Thymus (tissue), 11 donors: ENCODE measurements around the gene EGLN2. TPM values are rescaled to one million over a fixed set of nuclear protein-coding genes. Genes with fewer than 3 reads are reported as not detected.
"Not testable (repeated sequence)": the region's sequence is repeated elsewhere in the genome, so short reads cannot be mapped to it uniquely, and the experiment has no call there.

ENCODE experiments used
- DNase-seq, 9 donors: peaks; one replicate each; pipeline ENCODE4 v3.0.0-alpha.2; 2013; ENCODE audit warnings: low spot score in 9 of 9, low read depth in 6 of 9, missing footprints in 1 of 9
- H3K27ac ChIP-seq, 2 donors: one replicate each; pipeline ENCODE4 v1.5.1; 2013; ENCODE audit warnings: control low read depth in 1 of 2, low read depth in 1 of 2, low read length in 1 of 2, mild to moderate bottlenecking in 1 of 2, moderate library complexity in 1 of 2
- H3K27me3 ChIP-seq, 2 donors: one replicate each; pipeline ENCODE4 v1.5.1; 2013; ENCODE audit warnings: low read length in 1 of 2; ENCODE audit not compliant: control insufficient read depth in 2 of 2, insufficient read depth in 1 of 2
- H3K36me3 ChIP-seq, 2 donors: one replicate each; pipeline ENCODE4 v1.5.1; 2013; ENCODE audit warnings: low read length in 1 of 2, mild to moderate bottlenecking in 1 of 2, moderate library complexity in 1 of 2; ENCODE audit not compliant: control insufficient read depth in 2 of 2, insufficient read depth in 2 of 2
- H3K4me1 ChIP-seq, 2 donors: one replicate each; pipeline ENCODE4 v1.5.1; 2013; ENCODE audit warnings: low read length in 2 of 2; ENCODE audit not compliant: control insufficient read depth in 2 of 2, insufficient read depth in 2 of 2
- H3K4me3 ChIP-seq, 2 donors: one replicate each; pipeline ENCODE4 v1.5.1; 2013; ENCODE audit warnings: low read length in 2 of 2, control low read depth in 1 of 2, mild to moderate bottlenecking in 1 of 2
- H3K9me3 ChIP-seq, 2 donors: one replicate each; pipeline ENCODE4 v1.5.1; 2013; ENCODE audit warnings: low read length in 1 of 2, mild to moderate bottlenecking in 1 of 2; ENCODE audit not compliant: control insufficient read depth in 2 of 2, insufficient read depth in 1 of 2
- WGBS: extraction: QIAGEN DNeasy Blood & Tissue Kit; methylation state at CpG from one replicate; pipeline ENCODE4 v1.1.7; 2013; 5-methylcytosine and 5-hydroxymethylcytosine counted together
- polyA plus RNA-seq: library from polyadenylated mRNA; stranded (reverse); fragments of 200-250 nt; gene quantifications from one replicate; pipeline ENCODE4 v1.2.3, GENCODE V29; 2013
- total RNA-seq: library from RNA; stranded (reverse); fragments of 120-200 nt; gene quantifications from one replicate; pipeline ENCODE4 v1.2.4, GENCODE V29; 2013
- donor health status: healthy.

The EGLN2 gene
- total and polyA plus RNA-seq, 2 donors, result 80.0 to 90.3 TPM

- Histone ChIP-seq H3K27me3 (no peaks in the 10 kb centered on the region), H3K36me3 (peaks cover 9 to 21% of the 10 kb centered on the region in 2 donors), H3K27ac (no peak overlapping the region), H3K4me3 (no peak overlapping the region), H3K4me1 (peaks cover 12 to 25% of the 10 kb centered on the region in 2 donors), H3K9me3 (no peaks in the 10 kb centered on the region)
- no peak for DNase-seq
- WGBS, result 97% methylated on average over 5 of the region's 5 CpGs
Measured at GRCh38 chr19:40780582-40780981, 18.4 kb upstream of the EGLN2 start.

GRCh38 chr19:40781140-40781539 is 17.9 kb upstream of the EGLN2 start:
- no peak overlapping the region for H3K4me3 ChIP-seq
- no peaks in the 10 kb centered on the region for H3K9me3 ChIP-seq
- no peak overlapping the region for H3K27ac ChIP-seq
- 98% methylated on average over 7 of the region's 7 CpGs for WGBS
- H3K27me3 ChIP-seq, result no peaks in the 10 kb centered on the region
- H3K4me1 ChIP-seq, result peaks cover 12 to 25% of the 10 kb centered on the region in 2 donors
- no peak for DNase-seq
- peaks cover 10 to 25% of the 10 kb centered on the region in 2 donors for H3K36me3 ChIP-seq

GRCh38 chr19:40783711-40784110 is 15.3 kb upstream of the EGLN2 start:
- DNase-seq, result no peak
- Histone ChIP-seq H3K9me3 (no peaks in the 10 kb centered on the region), H3K4me3 (no peak overlapping the region), H3K27ac (no peak overlapping the region), H3K4me1 (peaks cover 5 to 7% of the 10 kb centered on the region in 2 donors), H3K36me3 (peaks cover 21 to 38% of the 10 kb centered on the region in 2 donors), H3K27me3 (no peaks in the 10 kb centered on the region)
- WGBS, result 99% methylated on average over 14 of the region's 14 CpGs

- not testable (repeated sequence) for H3K9me3 ChIP-seq, H3K27me3 ChIP-seq, DNase-seq, H3K4me1 ChIP-seq, H3K27ac ChIP-seq, H3K4me3 ChIP-seq
- 98% methylated on average over 2 of the region's 2 CpGs for WGBS
- peaks cover 21 to 38% of the 10 kb centered on the region in 2 donors for H3K36me3 ChIP-seq
Measured at GRCh38 chr19:40784146-40784545, 14.8 kb upstream of the EGLN2 start.

GRCh38 chr19:40785526-40785925 is 13.5 kb upstream of the EGLN2 start:
- no peaks in the 10 kb centered on the region for H3K4me1 ChIP-seq
- no peaks in the 10 kb centered on the region for H3K27me3 ChIP-seq
- no peak for DNase-seq
- H3K27ac ChIP-seq, result no peak overlapping the region
- H3K9me3 ChIP-seq, result no peaks in the 10 kb centered on the region
- H3K4me3 ChIP-seq, result no peak overlapping the region
- 100% methylated on average over 1 of the region's 1 CpG for WGBS
- H3K36me3 ChIP-seq, result peaks cover 19 to 43% of the 10 kb centered on the region in 2 donors

- no peaks in the 10 kb centered on the region for H3K4me1 ChIP-seq
- H3K36me3 ChIP-seq, result peaks cover 19 to 44% of the 10 kb centered on the region in 2 donors
- no peaks in the 10 kb centered on the region for H3K9me3 ChIP-seq
- H3K27me3 ChIP-seq, result no peaks in the 10 kb centered on the region
- H3K4me3 ChIP-seq, result no peak overlapping the region
- 97% methylated on average over 25 of the region's 25 CpGs for WGBS
- H3K27ac ChIP-seq, result no peak overlapping the region
- DNase-seq, result no peak
Measured at GRCh38 chr19:40786060-40787037, 12.6 kb upstream of the EGLN2 start.

- Histone ChIP-seq H3K4me3 (no peak overlapping the region), H3K27me3 (no peaks in the 10 kb centered on the region), H3K36me3 (peaks cover 13 to 31% of the 10 kb centered on the region in 2 donors), H3K4me1 (peaks cover 0 to under 1% of the 10 kb centered on the region in 2 donors), H3K9me3 (no peaks in the 10 kb centered on the region), H3K27ac (no peak overlapping the region)
- WGBS, result over 99% methylated on average over 7 of the region's 7 CpGs
- no peak for DNase-seq
Measured at GRCh38 chr19:40791349-40791748, 7.6 kb upstream of the EGLN2 start.

- no peaks in the 10 kb centered on the region for H3K9me3 ChIP-seq
- peaks cover 10 to 29% of the 10 kb centered on the region in 2 donors for H3K36me3 ChIP-seq
- WGBS, result 98% methylated on average over 3 of the region's 3 CpGs
- H3K27ac ChIP-seq, result no peak overlapping the region
- peaks cover 0 to 4% of the 10 kb centered on the region in 2 donors for H3K4me1 ChIP-seq
- no peak for DNase-seq
- H3K27me3 ChIP-seq, result no peaks in the 10 kb centered on the region
- no peak overlapping the region for H3K4me3 ChIP-seq
Measured at GRCh38 chr19:40791996-40792395, 7.0 kb upstream of the EGLN2 start.

GRCh38 chr19:40797166-40797962 is 1.6 kb upstream of the EGLN2 start:
- no peaks in the 10 kb centered on the region for H3K9me3 ChIP-seq
- no peak overlapping the region for H3K4me3 ChIP-seq
- H3K27me3 ChIP-seq, result no peaks in the 10 kb centered on the region
- no peak for DNase-seq
- 98% methylated on average over 14 of the region's 14 CpGs for WGBS
- peaks cover 17 to 19% of the 10 kb centered on the region in 2 donors for H3K36me3 ChIP-seq
- H3K4me1 ChIP-seq, result peaks cover 22 to 39% of the 10 kb centered on the region in 2 donors
- H3K27ac ChIP-seq, result peak overlapping the region in 1 of 2 donors; percentile 82
